Measurements from ENCODE around the gene RPL31.

DNA sequence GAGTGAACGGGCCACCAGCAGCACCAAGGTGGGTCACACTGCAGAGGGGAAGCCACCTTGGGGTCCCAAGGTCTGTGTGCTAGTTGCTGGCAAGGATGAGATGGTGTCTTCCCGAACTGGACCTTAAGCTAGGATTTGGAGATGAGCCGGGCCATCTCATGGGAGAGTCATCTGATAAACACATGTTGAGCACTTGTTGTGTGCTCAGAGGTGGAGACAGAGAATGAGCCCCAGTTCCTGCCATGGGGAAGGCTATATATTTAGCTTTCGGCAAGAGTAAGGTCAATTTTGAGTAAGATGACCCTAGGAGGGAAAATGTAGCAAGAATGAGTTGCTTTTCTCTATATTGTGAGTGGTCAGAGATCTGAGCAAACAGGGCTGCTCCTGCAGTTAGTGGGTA is 41.4 kb upstream of the RPL31 start:
- TF ChIP-seq, protein P1, sequence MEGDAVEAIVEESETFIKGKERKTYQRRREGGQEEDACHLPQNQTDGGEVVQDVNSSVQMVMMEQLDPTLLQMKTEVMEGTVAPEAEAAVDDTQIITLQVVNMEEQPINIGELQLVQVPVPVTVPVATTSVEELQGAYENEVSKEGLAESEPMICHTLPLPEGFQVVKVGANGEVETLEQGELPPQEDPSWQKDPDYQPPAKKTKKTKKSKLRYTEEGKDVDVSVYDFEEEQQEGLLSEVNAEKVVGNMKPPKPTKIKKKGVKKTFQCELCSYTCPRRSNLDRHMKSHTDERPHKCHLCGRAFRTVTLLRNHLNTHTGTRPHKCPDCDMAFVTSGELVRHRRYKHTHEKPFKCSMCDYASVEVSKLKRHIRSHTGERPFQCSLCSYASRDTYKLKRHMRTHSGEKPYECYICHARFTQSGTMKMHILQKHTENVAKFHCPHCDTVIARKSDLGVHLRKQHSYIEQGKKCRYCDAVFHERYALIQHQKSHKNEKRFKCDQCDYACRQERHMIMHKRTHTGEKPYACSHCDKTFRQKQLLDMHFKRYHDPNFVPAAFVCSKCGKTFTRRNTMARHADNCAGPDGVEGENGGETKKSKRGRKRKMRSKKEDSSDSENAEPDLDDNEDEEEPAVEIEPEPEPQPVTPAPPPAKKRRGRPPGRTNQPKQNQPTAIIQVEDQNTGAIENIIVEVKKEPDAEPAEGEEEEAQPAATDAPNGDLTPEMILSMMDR (IDR thresholded peaks at IDR 0.05; ENCODE audit: insufficient read depth, low read length, poor library complexity, severe bottlenecking): no peak
- TF ChIP-seq EZH2phosphoT487 (conservative IDR thresholded peaks at IDR 0.05; ENCODE audit: low read length): no peak

Data from SU-DHL-6 (cell line).